ENCODE measurements around the gene SLC49A4. TPM values are rescaled to one million over a fixed set of nuclear protein-coding genes. Genes with fewer than 3 reads are reported as not detected.
A peak's percentile ranks its signal among the peaks of the same experiment; 100 is the strongest.

SLC49A4 gene
- total and polyA plus RNA-seq, 4 experiments from 2014 or later: 1.9 to 7.6 (median 4.7) TPM

GRCh38 chr3:122758877-122759560 is 35.9 kb upstream of the SLC49A4 start:
- Histone ChIP-seq H3K27me3 (ENCODE audit: insufficient read depth, low read length) (no peaks in the 10 kb centered on the region), H3K36me3 (ENCODE audit: insufficient read depth, low read length) (no peaks in the 10 kb centered on the region), H3K4me3 (ENCODE audit: low read length in 2 of 2) (no peak overlapping the region), H3K27ac (ENCODE audit: low read depth, low read length) (no peak overlapping the region), H3K9me3 (ENCODE audit: control insufficient read depth in 1 of 2, low read length in 2 of 2) (no peaks in the 10 kb centered on the region), H3K4me1 (ENCODE audit: insufficient read depth, low read length) (no peaks in the 10 kb centered on the region)
- POLR2A ChIA-PET (ENCODE audit: partially characterized antibody): no interaction called here
- Mint-ChIP-seq H3K9me3 (no peaks in the 10 kb centered on the region), H3K4me1 (peaks cover 0 to 3% (median 2%) of the 10 kb centered on the region in 4 donors), H3K27ac (peak overlapping the region in 2 of 7 donors; percentile 2 to 17), H3K36me3 (peaks cover 25 to 41% of the 10 kb centered on the region in 2 donors), H3K4me3 (no peak overlapping the region), H3K27me3 (no peaks in the 10 kb centered on the region)
- DNase-seq: no peak
- CTCF ChIA-PET (ENCODE audit: partially characterized antibody): interaction anchor here (2.1 kb wide), 1 partner anchor 14 kb away, joined by 8 read pairs; no protein-coding TSS in a partner anchor
- intact Hi-C loops (cut with micrococcal nuclease): no loop called here

GRCh38 chr3:122760453-122761271 is 34.2 kb upstream of the SLC49A4 start:
- peaks cover 0 to 3% (median 2%) of the 10 kb centered on the region in 4 donors for H3K4me1 Mint-ChIP-seq
- Histone ChIP-seq H3K27ac (ENCODE audit: low read depth, low read length) (no peak overlapping the region), H3K36me3 (ENCODE audit: insufficient read depth, low read length) (no peaks in the 10 kb centered on the region), H3K4me3 (ENCODE audit: low read length in 2 of 2) (no peak overlapping the region), H3K9me3 (ENCODE audit: control insufficient read depth in 1 of 2, low read length in 2 of 2) (no peaks in the 10 kb centered on the region), H3K4me1 (ENCODE audit: insufficient read depth, low read length) (no peaks in the 10 kb centered on the region), H3K27me3 (ENCODE audit: insufficient read depth, low read length) (no peaks in the 10 kb centered on the region)
- ChIA-PET CTCF (ENCODE audit: partially characterized antibody) (interaction anchor here (0.9 kb wide), 1 partner anchor 81 kb away, joined by 3 read pairs; no protein-coding TSS in a partner anchor), POLR2A (ENCODE audit: partially characterized antibody) (no interaction called here)
- no peak for DNase-seq
- no peaks in the 10 kb centered on the region for H3K27me3 Mint-ChIP-seq
- intact Hi-C loops (cut with micrococcal nuclease): no loop called here
- no peak overlapping the region for H3K4me3 Mint-ChIP-seq
- peak overlapping the region in 2 of 7 donors; percentile 15 to 42 for H3K27ac Mint-ChIP-seq
- H3K9me3 Mint-ChIP-seq: no peaks in the 10 kb centered on the region
- H3K36me3 Mint-ChIP-seq: peaks cover 20 to 38% of the 10 kb centered on the region in 2 donors

GRCh38 chr3:122766430-122766829 is 28.4 kb upstream of the SLC49A4 start:
- no peak overlapping the region for H3K27ac Mint-ChIP-seq
- H3K27me3 Mint-ChIP-seq: no peaks in the 10 kb centered on the region
- no peak overlapping the region for H3K4me3 Mint-ChIP-seq
- no peaks in the 10 kb centered on the region for H3K9me3 ChIP-seq (ENCODE audit: control insufficient read depth in 1 of 2, low read length in 2 of 2)
- ChIA-PET CTCF (ENCODE audit: partially characterized antibody) (interaction anchor here (2.2 kb wide), 1 partner anchor 11 kb away, joined by 7 read pairs; no protein-coding TSS in a partner anchor), POLR2A (ENCODE audit: partially characterized antibody) (interaction anchor here (1.2 kb wide), 1 partner anchor 27 kb away, joined by 3 read pairs; the partner anchor contains the start of gene HSPBAP1)
- intact Hi-C loops (cut with micrococcal nuclease): no loop called here
- no peak overlapping the region for H3K4me3 ChIP-seq (ENCODE audit: low read length in 2 of 2)
- no peaks in the 10 kb centered on the region for H3K27me3 ChIP-seq (ENCODE audit: insufficient read depth, low read length)
- no peaks in the 10 kb centered on the region for H3K4me1 Mint-ChIP-seq
- no peaks in the 10 kb centered on the region for H3K4me1 ChIP-seq (ENCODE audit: insufficient read depth, low read length)
- peaks cover 5% of the 10 kb centered on the region for H3K36me3 ChIP-seq (ENCODE audit: insufficient read depth, low read length)
- H3K9me3 Mint-ChIP-seq: no peaks in the 10 kb centered on the region
- no peak overlapping the region for H3K27ac ChIP-seq (ENCODE audit: low read depth, low read length)
- DNase-seq: no peak
- H3K36me3 Mint-ChIP-seq: peaks cover 36 to 39% of the 10 kb centered on the region in 2 donors

GRCh38 chr3:122767540-122768372 is 27.1 kb upstream of the SLC49A4 start:
- no peak overlapping the region for H3K4me3 ChIP-seq (ENCODE audit: low read length in 2 of 2)
- DNase-seq: no peak
- H3K27ac Mint-ChIP-seq: peak overlapping the region in 2 of 7 donors; percentile 63 to 78

GRCh38 chr3:122770521-122771202 is 24.2 kb upstream of the SLC49A4 start:
- Histone ChIP-seq H3K27me3 (ENCODE audit: insufficient read depth, low read length) (no peaks in the 10 kb centered on the region), H3K36me3 (ENCODE audit: insufficient read depth, low read length) (peaks cover 5% of the 10 kb centered on the region), H3K9me3 (ENCODE audit: control insufficient read depth in 1 of 2, low read length in 2 of 2) (no peaks in the 10 kb centered on the region), H3K27ac (ENCODE audit: low read depth, low read length) (no peak overlapping the region), H3K4me1 (ENCODE audit: insufficient read depth, low read length) (no peaks in the 10 kb centered on the region), H3K4me3 (ENCODE audit: low read length in 2 of 2) (no peak overlapping the region)
- ChIA-PET POLR2A (ENCODE audit: partially characterized antibody) (no interaction called here), CTCF (ENCODE audit: partially characterized antibody) (interaction anchor here (1.1 kb wide), 1 partner anchor 16 kb away, joined by 3 read pairs; no protein-coding TSS in a partner anchor)
- Mint-ChIP-seq H3K4me1 (peaks cover 0 to 4% (median 1%) of the 10 kb centered on the region in 4 donors), H3K4me3 (no peak overlapping the region), H3K27ac (no peak overlapping the region), H3K9me3 (no peaks in the 10 kb centered on the region), H3K27me3 (no peaks in the 10 kb centered on the region), H3K36me3 (peaks cover 27 to 36% of the 10 kb centered on the region in 2 donors)
- intact Hi-C loops (cut with micrococcal nuclease): no loop called here
- no peak for DNase-seq

More at GRCh38 chr3:122767540-122768372, 27.1 kb upstream of the SLC49A4 start:
- CTCF ChIA-PET (ENCODE audit: partially characterized antibody): no interaction called here
- H3K9me3 Mint-ChIP-seq: no peaks in the 10 kb centered on the region
- no peaks in the 10 kb centered on the region for H3K27me3 ChIP-seq (ENCODE audit: insufficient read depth, low read length)
- POLR2A ChIA-PET (ENCODE audit: partially characterized antibody): no interaction called here
- peak overlapping the region in 1 of 8 donors; percentile 35 for H3K4me3 Mint-ChIP-seq
- intact Hi-C loops (cut with micrococcal nuclease): no loop called here
- H3K27ac ChIP-seq (ENCODE audit: low read depth, low read length): no peak overlapping the region
- no peaks in the 10 kb centered on the region for H3K9me3 ChIP-seq (ENCODE audit: control insufficient read depth in 1 of 2, low read length in 2 of 2)
- H3K36me3 ChIP-seq (ENCODE audit: insufficient read depth, low read length): peaks cover 5% of the 10 kb centered on the region
- peaks cover 29 to 34% of the 10 kb centered on the region in 2 donors for H3K36me3 Mint-ChIP-seq
- no peaks in the 10 kb centered on the region for H3K4me1 ChIP-seq (ENCODE audit: insufficient read depth, low read length)
- no peaks in the 10 kb centered on the region for H3K27me3 Mint-ChIP-seq
- peaks cover 0 to 2% (median 0%) of the 10 kb centered on the region in 4 donors for H3K4me1 Mint-ChIP-seq

- ChIA-PET POLR2A (ENCODE audit: partially characterized antibody) (no interaction called here), CTCF (ENCODE audit: partially characterized antibody) (interaction anchor here (1.0 to 2.5 kb wide), 2 partner anchors 15 to 18 kb away, joined by 3 to 8 read pairs; no protein-coding TSS in a partner anchor)
- Histone ChIP-seq H3K4me3 (ENCODE audit: low read length in 2 of 2) (no peak overlapping the region), H3K36me3 (ENCODE audit: insufficient read depth, low read length) (no peaks in the 10 kb centered on the region), H3K4me1 (ENCODE audit: insufficient read depth, low read length) (no peaks in the 10 kb centered on the region), H3K9me3 (ENCODE audit: control insufficient read depth in 1 of 2, low read length in 2 of 2) (no peaks in the 10 kb centered on the region), H3K27me3 (ENCODE audit: insufficient read depth, low read length) (no peaks in the 10 kb centered on the region), H3K27ac (ENCODE audit: low read depth, low read length) (no peak overlapping the region)
- no peak overlapping the region for H3K4me3 Mint-ChIP-seq
- peaks cover 0 to 4% (median 1%) of the 10 kb centered on the region in 4 donors for H3K4me1 Mint-ChIP-seq
- H3K27ac Mint-ChIP-seq: no peak overlapping the region
- H3K9me3 Mint-ChIP-seq: no peaks in the 10 kb centered on the region
- intact Hi-C loops (cut with micrococcal nuclease): no loop called here
- DNase-seq: no peak
- no peaks in the 10 kb centered on the region for H3K27me3 Mint-ChIP-seq
- peaks cover 22 to 30% of the 10 kb centered on the region in 2 donors for H3K36me3 Mint-ChIP-seq
Observed at GRCh38 chr3:122772827-122773226, 22.0 kb upstream of the SLC49A4 start.

Data from CD4-positive, alpha-beta memory T cell (primary cell).